SKM-1 treated with dmso at 0.1 percent for 144 hours (cell line): ENCODE measurements around the gene AP2B1.

ENCODE experiments used
- DNase-seq: peaks from one replicate; lab custom pipeline; 2025; ENCODE audit not compliant: unreplicated experiment; lab: John Stamatoyannopoulos, UW

Gene AP2B1

GRCh38 chr17:35768797-35769196, 181.7 kb downstream of the AP2B1 start:
- no peak for DNase-seq

- DNase-seq, result no peak
Observed at GRCh38 chr17:35769895-35770486, 182.9 kb downstream of the AP2B1 start.

GRCh38 chr17:35773129-35773528, 186.0 kb downstream of the AP2B1 start:
- DNase-seq, result no peak

- DNase-seq, result no peak
Observed at GRCh38 chr17:35773679-35774425, 186.7 kb downstream of the AP2B1 start.

GRCh38 chr17:35774499-35774898, 187.4 kb downstream of the AP2B1 start:
- DNase-seq, result no peak

- no peak for DNase-seq
Observed at GRCh38 chr17:35775039-35775438, 187.9 kb downstream of the AP2B1 start.

GRCh38 chr17:35775583-35775982, 188.5 kb downstream of the AP2B1 start:
- no peak for DNase-seq
